ENCODE results near the gene CREBBP.

GRCh38 chr16:3774819-3775218, 105.7 kb downstream of the CREBBP start:
- TF ChIP-seq CTCF (IDR thresholded peaks at IDR 0.05) = no peak
- TF ChIP-seq POLR2A (IDR thresholded peaks at IDR 0.05) = no peak
- no peak for TF ChIP-seq EP300 (IDR thresholded peaks at IDR 0.05)
